Hematopoietic multipotent progenitor cell treated with erythropoietin and hydrocortisone succinate and interleukin-3 and kit ligand, for 17 days (in vitro differentiated cells): ENCODE data around the gene C21orf91.

Source experiments
- DNase-seq: peaks from one replicate; pipeline ENCODE4 v3.0.0-alpha.2; 2015; ENCODE audit warnings: low spot score

The C21orf91 gene

GRCh38 chr21:17797967-17798366 lies 21.2 kb downstream of the C21orf91 start:
- no peak for DNase-seq

DNA sequence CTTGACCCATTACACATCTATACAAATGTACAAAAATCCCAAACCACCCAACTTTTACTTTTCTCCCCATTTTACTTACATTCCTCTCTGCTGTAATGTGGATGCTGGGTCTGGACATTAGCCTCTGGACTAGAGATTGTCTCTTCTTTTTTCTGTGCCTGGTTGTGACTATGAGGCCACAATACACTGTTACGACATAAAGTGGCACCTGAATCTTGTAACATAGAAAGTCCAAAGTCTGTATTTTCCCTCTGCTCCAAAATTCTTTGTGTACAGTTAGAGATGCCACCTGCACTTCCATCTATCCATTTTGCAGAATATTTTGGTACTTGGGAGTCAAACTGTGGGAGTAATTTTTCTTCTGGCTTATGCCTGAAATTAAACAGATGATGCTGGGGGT lies 22.7 kb downstream of the C21orf91 start:
- no peak for DNase-seq

DNA sequence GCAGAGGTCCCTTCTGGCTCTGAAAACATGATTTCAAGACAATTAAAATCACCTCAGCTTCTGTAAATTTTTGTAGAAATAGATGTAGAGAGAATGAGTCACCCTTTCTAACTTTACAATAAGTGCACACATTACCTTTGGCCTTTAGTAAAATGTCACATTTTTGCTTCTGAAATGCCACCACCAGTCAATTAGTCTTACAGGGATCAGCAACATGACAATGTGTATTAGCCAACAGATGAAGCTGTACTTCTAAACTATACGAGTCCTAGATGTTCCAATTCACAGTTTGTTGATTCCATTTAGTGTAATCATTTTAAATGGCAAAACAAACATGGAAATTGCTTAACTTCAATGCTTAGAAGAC lies 23.1 kb downstream of the C21orf91 start:
- DNase-seq = no peak

GRCh38 chr21:17795146-17796036 lies 23.8 kb downstream of the C21orf91 start:
- no peak for DNase-seq

GRCh38 chr21:17794518-17795145 lies 24.5 kb downstream of the C21orf91 start:
- DNase-seq = no peak

- DNase-seq = no peak
These were observed 25.7 kb downstream of the C21orf91 start for GRCh38 chr21:17793246-17794123.

GRCh38 chr21:17789656-17790055 lies 29.5 kb downstream of the C21orf91 start:
- DNase-seq = no peak

- no peak for DNase-seq
These were observed 30.1 kb downstream of the C21orf91 start for GRCh38 chr21:17789069-17789468.

- no peak for DNase-seq
These were observed 32.3 kb downstream of the C21orf91 start for GRCh38 chr21:17786851-17787181.

- DNase-seq = no peak
These were observed 32.9 kb downstream of the C21orf91 start for GRCh38 chr21:17786071-17786850.

- no peak for DNase-seq
These were observed 33.8 kb downstream of the C21orf91 start for GRCh38 chr21:17785403-17785788.

- DNase-seq = no peak
These were observed 34.4 kb downstream of the C21orf91 start for GRCh38 chr21:17784604-17785402.

GRCh38 chr21:17784180-17784598 lies 35.0 kb downstream of the C21orf91 start:
- DNase-seq = no peak

DNA sequence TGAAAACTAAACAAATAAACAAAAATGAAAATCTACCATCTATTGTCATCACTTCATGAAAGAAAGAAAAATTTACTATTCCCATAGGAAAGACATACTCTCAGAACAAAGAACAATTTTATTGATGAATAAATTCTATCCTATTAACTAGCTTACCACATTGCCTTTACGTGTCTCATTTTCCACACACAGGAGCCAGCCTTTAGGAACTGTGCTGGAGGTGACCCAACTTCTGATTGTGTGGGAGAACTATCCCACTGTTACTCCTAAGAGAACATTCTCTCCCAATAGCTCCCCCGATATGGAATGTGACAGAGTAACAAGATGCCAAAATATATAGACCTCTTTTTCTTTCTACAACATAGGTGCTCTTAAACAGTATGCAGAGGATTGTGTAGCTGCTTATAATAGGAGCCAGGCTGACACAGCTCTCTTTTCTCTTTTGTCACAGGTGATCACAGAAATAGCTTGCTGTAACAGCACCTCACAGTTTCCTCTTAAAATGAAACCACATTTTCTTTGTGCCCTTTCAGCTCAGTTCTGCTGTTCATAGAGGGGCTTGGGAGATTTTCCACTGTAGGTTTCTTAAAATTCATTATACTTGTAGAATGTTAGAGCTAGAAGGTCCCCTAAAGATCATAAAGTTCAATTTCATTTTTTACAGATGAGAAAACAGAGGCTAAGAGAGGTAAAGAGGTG lies 35.5 kb downstream of the C21orf91 start:
- no peak for DNase-seq

DNA sequence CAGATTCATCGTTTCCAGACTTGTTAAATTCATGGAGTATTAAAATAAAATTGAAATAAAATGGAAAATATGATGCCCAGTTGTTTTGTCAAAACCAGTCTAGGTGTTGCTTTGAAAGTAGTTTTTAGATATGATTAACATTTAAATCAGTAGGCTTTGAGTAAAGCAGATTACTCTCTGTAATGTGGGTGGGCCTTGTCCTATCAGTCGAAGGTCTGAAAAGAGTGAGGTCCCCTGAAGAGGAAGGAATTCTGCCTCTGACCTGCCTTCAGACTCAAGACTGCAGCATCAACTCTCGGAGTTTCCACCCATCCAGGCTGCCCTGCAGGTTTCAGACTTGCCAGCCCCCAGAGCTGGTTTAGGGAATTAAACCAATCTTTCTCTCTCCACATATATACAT lies 36.2 kb downstream of the C21orf91 start:
- no peak for DNase-seq

DNA sequence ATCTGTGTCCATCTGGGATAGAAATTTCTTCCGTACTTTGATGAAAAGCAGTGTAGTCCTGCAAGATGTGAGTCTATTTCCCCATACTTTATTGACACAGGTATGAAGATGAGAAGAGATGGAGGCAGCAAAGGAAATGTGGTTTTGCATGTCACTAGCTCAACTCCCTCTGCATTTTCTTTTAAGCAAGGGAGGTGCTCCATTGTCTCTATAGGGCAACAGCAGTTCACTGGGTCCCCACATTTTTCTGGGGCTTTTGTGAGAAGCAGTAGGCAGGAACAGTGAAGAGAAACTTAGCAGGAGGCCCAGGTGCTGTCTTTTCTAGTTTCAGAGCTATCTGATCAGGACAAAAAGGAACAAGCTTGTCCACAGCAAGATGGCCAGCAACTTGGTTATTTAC lies 37.1 kb downstream of the C21orf91 start:
- no peak for DNase-seq

DNA sequence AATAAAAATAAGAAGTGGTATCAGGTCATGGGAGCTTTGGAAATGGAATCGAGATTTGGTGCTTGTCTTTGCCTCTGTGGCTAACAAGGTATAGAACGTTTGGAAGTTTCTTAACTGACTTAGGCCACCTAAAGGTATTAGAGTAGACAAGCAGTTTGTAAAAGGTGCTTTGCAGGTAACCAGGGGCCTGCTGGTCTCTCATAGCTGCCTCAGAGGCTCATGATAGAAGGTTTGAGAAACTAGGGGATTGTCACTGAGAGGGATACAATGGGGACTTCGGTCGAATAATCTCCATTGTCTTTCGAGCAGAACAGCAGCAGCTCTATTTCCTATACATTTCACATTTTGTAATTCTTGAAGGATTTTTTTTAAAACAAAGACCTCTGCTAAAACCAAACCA lies 37.6 kb downstream of the C21orf91 start:
- DNase-seq = no peak

DNA sequence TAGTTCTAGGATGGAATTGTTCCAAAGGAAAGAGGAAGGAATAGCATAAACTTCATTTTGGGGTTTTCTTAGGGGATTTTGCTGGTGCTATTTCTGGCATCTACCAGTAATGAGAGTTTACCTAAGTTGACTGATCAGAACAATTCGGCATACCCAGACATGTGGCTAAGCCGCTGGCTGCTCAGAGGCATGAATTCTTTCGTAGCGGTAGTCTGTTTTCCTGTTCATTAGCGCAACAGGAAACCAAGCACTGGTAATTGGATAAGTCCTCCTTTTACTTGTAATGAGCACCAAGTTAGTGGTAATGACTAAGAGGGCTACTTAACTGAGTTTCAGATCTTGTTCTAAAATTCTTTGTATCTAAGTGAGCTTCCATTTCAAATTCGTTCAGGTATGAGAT lies 38.6 kb downstream of the C21orf91 start:
- no peak for DNase-seq

GRCh38 chr21:17779980-17780379 lies 39.2 kb downstream of the C21orf91 start:
- DNase-seq = no peak

DNA sequence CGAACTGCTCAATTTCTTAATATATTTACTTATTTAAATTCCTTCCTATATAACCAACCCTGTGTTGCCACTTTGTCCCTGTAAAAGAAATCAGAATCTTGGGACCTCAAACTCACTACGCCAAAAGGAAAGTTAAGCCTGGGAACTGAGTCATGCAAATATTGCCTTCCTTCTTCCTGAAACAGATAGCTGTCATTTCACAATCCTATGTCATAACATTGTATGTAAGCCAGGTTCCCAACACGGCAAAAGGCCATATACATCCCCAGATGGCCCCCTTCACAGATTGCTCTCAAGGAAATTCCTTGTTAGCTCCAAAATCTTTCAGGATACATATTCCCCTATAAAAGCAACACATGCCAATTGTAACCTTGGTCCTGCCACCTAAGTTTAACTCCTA lies 39.7 kb downstream of the C21orf91 start:
- no peak for DNase-seq
